DND-41 (cell line): Measurements from ENCODE around the gene P2RY13.

ENCODE experiments used
- ATAC-seq: fragments of 200-7000 bp; cut with Tn5 transposase; 3 replicates; pipeline ENCODE4 v1.9.1; 2021; ENCODE audit warnings: low read depth; ENCODE audit not compliant: insufficient read depth
- DNase-seq: peaks from one replicate; pipeline ENCODE4 v3.0.0-alpha.2; 2020
- H2AFZ ChIP-seq: 2 replicates; pipeline ENCODE4 v1.6.0; 2012; ENCODE audit warnings: low read depth, low read length
- H3K27ac ChIP-seq: 2 replicates; pipeline ENCODE4 v1.5.1; 2012; ENCODE audit warnings: low read length, inconsistent platforms
- H3K27me3 ChIP-seq: fragments of 200-600 bp; sonication (generic); 2 replicates; pipeline ENCODE4 v1.6.0; 2012; ENCODE audit warnings: low read length, mild to moderate bottlenecking, inconsistent platforms; ENCODE audit not compliant: insufficient read depth, poor library complexity
- H3K36me3 ChIP-seq: 2 replicates; pipeline ENCODE4 v1.5.1; 2012; ENCODE audit warnings: low read length, inconsistent platforms; ENCODE audit not compliant: insufficient read depth
- H3K4me1 ChIP-seq: 2 replicates; pipeline ENCODE4 v1.5.1; 2012; ENCODE audit warnings: mild to moderate bottlenecking, low read length; ENCODE audit not compliant: insufficient read depth
- H3K4me2 ChIP-seq: 2 replicates; pipeline ENCODE4 v1.6.0; 2012; ENCODE audit warnings: mild to moderate bottlenecking, moderate library complexity, low read length, inconsistent platforms; ENCODE audit not compliant: insufficient read depth
- H3K4me3 ChIP-seq, 2 experiments: fragments of 200-600 bp in 1 of 2; shearing (Covaris generic) in 1 of 2; 2 replicates each; pipeline ENCODE4 v1.5.1; 2012 to 2016; ENCODE audit warnings: inconsistent platforms in 2 of 2, low read length in 2 of 2, mild to moderate bottlenecking in 2 of 2, low read depth in 1 of 2, moderate library complexity in 1 of 2
- H3K79me2 ChIP-seq: 2 replicates; pipeline ENCODE4 v1.6.0; 2012; ENCODE audit warnings: low read length, inconsistent platforms; ENCODE audit not compliant: insufficient read depth
- H3K9ac ChIP-seq: 2 replicates; pipeline ENCODE4 v1.6.0; 2012; ENCODE audit warnings: low read depth, mild to moderate bottlenecking, inconsistent platforms, low read length, moderate library complexity
- H3K9me3 ChIP-seq: 2 replicates; pipeline ENCODE4 v1.5.1; 2012; ENCODE audit warnings: low read length, moderate library complexity, mild to moderate bottlenecking, inconsistent platforms; ENCODE audit not compliant: insufficient read depth, severe bottlenecking
- H4K20me1 ChIP-seq: 2 replicates; pipeline ENCODE4 v1.6.0; 2012; ENCODE audit warnings: low read length; ENCODE audit not compliant: insufficient read depth
- EZH2 ChIP-seq: IDR thresholded peaks from 3 replicates; pipeline ENCODE4 v1.6.1; 2012; ENCODE audit warnings: borderline replicate concordance, low read depth, mild to moderate bottlenecking, moderate library complexity, low read length, inconsistent platforms; ENCODE audit not compliant: severe bottlenecking
- TF ChIP-seq, protein P1 (sequence below): IDR thresholded peaks from 2 replicates; pipeline ENCODE4 v1.5.1; 2012; ENCODE audit warnings: borderline replicate concordance, low read length, moderate library complexity, mild to moderate bottlenecking; ENCODE audit not compliant: poor library complexity, severe bottlenecking; ENCODE audit errors: extremely low read depth

Gene P2RY13

DNA sequence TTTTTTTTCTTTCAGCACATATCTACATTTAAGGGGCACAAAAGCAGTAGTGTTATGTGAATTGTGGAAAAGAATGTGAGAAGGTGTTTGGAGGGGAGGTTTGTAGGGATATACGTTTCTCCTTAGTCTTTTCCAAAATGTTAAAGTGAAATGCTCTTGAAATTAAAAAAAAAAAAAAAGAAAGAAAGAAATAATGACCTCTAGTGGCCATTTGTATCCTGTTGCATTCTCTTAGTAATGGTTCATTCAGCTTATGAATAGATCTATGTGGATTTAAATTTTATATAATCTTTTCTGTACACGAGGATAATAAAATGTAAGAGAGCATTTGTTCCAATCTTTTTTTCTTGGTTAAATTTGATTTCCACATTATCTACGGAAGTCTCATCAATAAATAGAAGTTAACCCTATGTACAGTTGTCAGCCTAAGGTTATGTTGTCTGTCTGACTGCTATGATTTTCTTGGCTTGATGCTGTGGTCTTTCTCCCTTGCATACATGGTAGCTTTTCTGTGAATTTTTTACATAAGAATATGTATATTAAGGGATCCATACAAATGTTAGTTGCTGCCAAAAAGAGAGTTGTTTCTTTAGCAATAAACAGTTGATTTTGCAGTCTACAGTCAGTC lies 1.7 kb downstream of the P2RY13 start:
- no peak overlapping the region for H3K27ac ChIP-seq
- no peak overlapping the region for H3K9ac ChIP-seq
- DNase-seq (no peak), ATAC-seq (0 out of 3 replicates have a peak, but pooled peaks have one; percentile 33)
- no peaks in the 10 kb centered on the region for H3K36me3 ChIP-seq
- TF ChIP-seq EZH2: no peak
- TF ChIP-seq, protein P1, sequence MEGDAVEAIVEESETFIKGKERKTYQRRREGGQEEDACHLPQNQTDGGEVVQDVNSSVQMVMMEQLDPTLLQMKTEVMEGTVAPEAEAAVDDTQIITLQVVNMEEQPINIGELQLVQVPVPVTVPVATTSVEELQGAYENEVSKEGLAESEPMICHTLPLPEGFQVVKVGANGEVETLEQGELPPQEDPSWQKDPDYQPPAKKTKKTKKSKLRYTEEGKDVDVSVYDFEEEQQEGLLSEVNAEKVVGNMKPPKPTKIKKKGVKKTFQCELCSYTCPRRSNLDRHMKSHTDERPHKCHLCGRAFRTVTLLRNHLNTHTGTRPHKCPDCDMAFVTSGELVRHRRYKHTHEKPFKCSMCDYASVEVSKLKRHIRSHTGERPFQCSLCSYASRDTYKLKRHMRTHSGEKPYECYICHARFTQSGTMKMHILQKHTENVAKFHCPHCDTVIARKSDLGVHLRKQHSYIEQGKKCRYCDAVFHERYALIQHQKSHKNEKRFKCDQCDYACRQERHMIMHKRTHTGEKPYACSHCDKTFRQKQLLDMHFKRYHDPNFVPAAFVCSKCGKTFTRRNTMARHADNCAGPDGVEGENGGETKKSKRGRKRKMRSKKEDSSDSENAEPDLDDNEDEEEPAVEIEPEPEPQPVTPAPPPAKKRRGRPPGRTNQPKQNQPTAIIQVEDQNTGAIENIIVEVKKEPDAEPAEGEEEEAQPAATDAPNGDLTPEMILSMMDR: peak; percentile 62
- H3K4me1 ChIP-seq: no peaks in the 10 kb centered on the region
- H3K4me3 ChIP-seq: no peak overlapping the region
- H2AFZ ChIP-seq: no peak overlapping the region
- H4K20me1 ChIP-seq: no peaks in the 10 kb centered on the region
- H3K79me2 ChIP-seq: no peaks in the 10 kb centered on the region
- H3K9me3 ChIP-seq: no peaks in the 10 kb centered on the region
- no peak overlapping the region for H3K4me2 ChIP-seq
- no peaks in the 10 kb centered on the region for H3K27me3 ChIP-seq

DNA sequence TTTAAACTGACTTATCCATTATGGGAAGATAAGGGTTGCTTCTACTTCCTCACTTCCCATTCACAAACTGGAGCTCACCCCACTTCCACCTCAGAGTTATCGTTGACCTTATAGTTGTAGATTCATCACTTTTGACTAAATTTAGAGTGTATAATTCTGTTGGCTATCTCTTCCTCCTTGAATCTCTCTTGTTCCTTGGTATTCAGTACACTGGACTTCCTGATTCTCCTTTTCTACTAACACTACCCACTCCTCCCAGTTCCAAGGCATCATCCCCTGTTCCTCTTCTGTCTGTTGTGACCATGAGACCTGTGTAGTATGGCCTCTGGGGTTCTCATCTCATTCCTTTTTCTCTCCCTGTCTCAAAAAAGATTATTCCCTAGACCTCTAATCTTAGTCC lies 6.8 kb downstream of the P2RY13 start:
- ATAC-seq (no peak), DNase-seq (no peak)
- Histone ChIP-seq H3K4me1 (no peaks in the 10 kb centered on the region), H2AFZ (no peak overlapping the region), H3K9ac (no peak overlapping the region), H3K4me3 (no peak overlapping the region), H3K27me3 (no peaks in the 10 kb centered on the region), H3K9me3 (no peaks in the 10 kb centered on the region), H4K20me1 (no peaks in the 10 kb centered on the region), H3K4me2 (no peak overlapping the region), H3K27ac (no peak overlapping the region), H3K79me2 (no peaks in the 10 kb centered on the region), H3K36me3 (no peaks in the 10 kb centered on the region)
- TF ChIP-seq, protein P1: no peak
- no peak for TF ChIP-seq EZH2

DNA sequence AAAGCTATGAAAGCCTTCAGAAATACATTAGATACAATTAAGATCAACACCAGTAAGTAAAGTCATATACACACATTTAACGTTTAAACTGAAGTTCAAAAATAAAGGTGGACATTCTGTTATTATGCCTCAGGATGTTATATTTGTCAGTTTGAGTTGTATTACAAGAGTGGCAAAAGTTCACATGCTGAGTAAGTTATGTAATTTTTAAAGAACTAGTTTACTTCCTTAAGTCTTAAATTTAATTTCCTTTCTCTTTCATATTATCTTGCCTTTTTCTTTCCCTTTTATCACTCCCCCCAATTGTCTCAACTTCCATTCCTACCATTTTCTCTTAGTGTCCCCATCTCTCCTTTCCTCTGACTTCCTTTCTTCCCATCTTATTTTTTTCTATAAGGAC lies 7.8 kb downstream of the P2RY13 start:
- Histone ChIP-seq H3K9ac (no peak overlapping the region), H3K9me3 (no peaks in the 10 kb centered on the region), H3K4me2 (no peak overlapping the region), H3K27ac (no peak overlapping the region), H3K27me3 (no peaks in the 10 kb centered on the region), H3K79me2 (no peaks in the 10 kb centered on the region), H3K36me3 (no peaks in the 10 kb centered on the region), H3K4me3 (no peak overlapping the region), H3K4me1 (no peaks in the 10 kb centered on the region), H2AFZ (no peak overlapping the region), H4K20me1 (no peaks in the 10 kb centered on the region)
- DNase-seq: no peak
- no peak for TF ChIP-seq EZH2
- TF ChIP-seq, protein P1: no peak
- no peak for ATAC-seq
